Measurements from ENCODE around the gene ATL2.

- TF ChIP-seq CTCF (IDR thresholded peaks at IDR 0.05; ENCODE audit: low read depth, low read length) (no peak), EZH2phosphoT487 (IDR thresholded peaks at IDR 0.05; ENCODE audit: low read depth) (no peak)
Measured at GRCh38 chr2:38417745-38418689, 40.9 kb upstream of the ATL2 start.
